HG02885 (cell line): Measurements from ENCODE around the gene FNTB.

Source experiments
- ATAC-seq: cut with Tn5 transposase; IDR thresholded peaks from one replicate; pipeline ENCODE4 v1.9.1; 2021; ENCODE audit warnings: mild to moderate bottlenecking; ENCODE audit not compliant: unreplicated experiment, poor library complexity

The FNTB gene

DNA sequence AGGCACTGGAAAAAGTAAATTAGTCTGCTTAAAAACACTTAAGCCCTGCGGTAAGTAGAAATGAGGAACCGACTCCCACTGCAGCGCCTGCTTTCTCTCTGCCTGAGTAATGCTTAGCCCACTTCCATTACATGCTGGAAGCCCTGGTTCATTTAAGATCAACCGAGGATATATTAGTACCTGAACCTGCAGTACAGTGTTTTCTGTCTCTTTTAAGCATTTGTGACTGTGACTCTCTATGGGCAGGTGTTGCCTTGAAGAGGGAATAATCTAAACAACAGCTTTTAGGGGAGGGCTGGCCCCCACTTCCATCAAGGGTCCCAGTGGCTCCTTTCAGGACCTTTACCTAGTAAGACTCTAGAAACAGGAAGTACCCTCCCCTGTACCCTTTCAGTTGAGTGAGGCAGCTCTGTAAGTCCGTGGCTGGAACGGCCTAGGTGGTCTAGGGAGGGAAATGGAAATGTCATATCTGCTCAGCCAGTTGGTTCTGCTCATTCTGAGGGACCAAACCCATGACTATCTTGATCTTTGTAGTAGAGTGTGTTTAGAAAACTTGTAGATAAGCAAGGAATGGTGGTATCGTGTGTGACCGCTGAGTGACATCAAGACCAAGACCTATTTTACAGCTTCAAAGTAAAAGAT lies 56.2 kb downstream of the FNTB start:
- peak; percentile 59 for ATAC-seq

DNA sequence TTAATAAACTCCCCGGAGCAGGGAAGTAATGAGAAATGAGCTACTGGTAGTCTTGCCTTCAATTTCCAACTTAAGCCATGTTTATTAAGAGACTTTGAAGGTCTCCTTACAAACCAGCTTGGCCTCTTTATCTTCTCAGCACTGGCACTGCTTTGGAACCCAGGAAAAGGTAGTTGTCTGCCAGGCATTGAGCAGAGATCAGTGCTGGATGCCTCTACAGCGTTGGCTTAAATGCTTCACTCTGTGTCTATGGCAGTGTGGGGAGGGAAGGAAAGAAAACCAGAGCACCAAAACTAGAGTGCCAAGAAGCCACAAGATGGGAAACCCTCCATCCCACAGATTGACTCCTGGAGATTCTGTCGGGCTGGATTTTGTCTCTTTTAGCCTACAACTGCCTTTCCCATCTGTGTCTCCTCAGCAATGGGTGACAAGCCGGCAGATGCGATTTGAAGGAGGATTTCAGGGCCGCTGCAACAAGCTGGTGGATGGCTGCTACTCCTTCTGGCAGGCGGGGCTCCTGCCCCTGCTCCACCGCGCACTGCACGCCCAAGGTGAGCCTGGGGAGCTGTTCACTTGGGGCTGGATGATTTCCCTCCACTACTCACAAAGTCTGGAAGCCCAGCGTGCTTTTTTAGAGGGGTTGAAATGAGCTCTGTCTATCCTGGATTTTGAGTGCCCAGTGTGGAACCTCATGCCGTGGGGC lies 57.3 kb downstream of the FNTB start:
- ATAC-seq = no peak

DNA sequence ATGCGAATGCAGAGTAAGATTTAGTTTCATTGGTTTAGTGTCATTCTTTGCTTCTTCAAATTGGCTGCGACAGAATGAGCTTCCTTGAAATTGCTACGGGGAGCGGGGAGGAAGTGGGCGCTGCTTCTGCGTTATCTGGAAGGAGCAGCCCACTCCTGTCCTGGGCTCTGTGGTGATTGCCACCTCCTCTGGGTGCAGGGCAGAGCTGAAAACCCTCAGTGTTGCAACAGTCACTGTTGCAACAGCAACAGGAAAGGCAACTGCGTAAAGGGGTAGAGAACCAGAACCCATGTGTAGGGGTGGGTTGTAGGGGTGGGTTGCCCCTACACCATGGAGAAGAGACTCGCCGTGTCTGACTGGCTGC lies 57.9 kb downstream of the FNTB start:
- ATAC-seq = no peak

DNA sequence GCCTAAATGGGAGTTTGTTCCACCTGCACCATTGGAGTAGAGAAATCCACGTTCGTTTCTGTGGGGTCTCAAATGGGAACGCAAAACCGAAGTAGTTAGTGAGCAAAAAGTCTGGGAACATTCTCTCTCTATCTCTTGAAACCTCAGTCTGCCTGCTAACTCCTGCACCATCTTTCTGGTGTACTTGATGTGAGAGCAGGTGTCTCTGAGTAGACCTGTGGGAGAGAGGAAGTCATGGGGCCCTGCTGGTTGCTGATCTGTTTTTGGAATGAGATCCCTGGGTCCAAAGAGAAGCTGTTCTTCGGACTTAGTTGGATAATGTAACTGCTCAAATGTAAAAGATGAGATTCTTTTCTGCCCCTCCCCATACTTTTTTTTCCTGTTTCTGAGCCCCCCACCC lies 58.3 kb downstream of the FNTB start:
- no peak for ATAC-seq

DNA sequence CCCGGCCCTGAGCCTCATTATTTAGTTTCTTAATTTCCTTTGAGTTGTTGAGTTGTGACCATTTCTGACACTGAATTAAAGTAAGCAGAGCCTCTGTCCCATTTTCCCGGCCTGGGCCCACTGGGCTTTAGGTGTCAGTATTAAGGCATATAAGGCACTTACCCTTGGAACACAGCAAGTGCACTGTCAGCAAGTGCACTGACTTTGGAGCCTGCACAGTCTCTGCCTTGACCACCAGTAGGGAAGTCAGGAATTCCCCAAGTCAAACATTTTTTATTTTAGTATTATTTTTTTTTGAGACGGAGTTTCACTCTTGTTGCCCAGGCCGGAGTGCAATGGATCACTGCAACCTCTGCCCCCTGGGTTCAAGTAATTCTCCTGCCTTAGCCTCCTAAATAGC lies 59.0 kb downstream of the FNTB start:
- no peak for ATAC-seq

DNA sequence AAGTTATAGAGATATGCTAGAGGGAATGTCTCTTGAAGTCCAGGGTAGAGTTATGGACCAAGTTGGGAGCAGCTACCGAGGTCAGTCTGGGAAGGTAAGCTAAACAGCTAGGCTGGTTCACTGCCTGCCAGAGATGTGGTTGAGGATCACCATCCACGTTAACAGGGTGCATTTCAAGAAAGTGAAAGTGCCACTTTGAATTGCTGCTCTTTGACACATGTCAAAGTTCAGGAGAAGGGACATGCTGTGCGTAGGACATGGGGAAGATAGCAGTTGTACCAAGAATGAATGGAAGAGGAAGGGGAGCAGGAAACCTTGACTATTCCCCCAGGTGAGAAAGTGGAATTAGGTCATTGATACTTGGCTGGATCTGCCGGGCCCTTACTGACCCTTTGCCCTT lies 66.1 kb downstream of the FNTB start:
- ATAC-seq = no peak

DNA sequence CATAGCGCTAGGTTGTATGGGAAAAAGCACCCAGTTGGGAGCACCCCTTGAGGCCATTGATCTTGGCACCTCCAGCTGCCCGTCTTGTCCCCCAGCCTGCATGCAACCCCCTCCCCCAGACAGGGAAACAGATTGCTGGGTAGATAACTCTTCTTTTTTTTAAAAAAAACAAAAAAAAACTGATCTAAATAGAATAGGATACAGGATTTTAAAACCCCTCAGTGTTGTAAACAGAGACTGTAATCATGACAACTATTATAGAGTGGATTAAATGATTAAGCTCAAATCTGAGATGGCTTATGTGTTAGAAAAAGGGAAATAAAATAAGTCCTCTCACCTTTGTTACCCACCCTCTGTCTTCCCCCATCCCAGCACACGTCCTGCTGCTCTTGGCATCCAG lies 66.8 kb downstream of the FNTB start:
- no peak for ATAC-seq

DNA sequence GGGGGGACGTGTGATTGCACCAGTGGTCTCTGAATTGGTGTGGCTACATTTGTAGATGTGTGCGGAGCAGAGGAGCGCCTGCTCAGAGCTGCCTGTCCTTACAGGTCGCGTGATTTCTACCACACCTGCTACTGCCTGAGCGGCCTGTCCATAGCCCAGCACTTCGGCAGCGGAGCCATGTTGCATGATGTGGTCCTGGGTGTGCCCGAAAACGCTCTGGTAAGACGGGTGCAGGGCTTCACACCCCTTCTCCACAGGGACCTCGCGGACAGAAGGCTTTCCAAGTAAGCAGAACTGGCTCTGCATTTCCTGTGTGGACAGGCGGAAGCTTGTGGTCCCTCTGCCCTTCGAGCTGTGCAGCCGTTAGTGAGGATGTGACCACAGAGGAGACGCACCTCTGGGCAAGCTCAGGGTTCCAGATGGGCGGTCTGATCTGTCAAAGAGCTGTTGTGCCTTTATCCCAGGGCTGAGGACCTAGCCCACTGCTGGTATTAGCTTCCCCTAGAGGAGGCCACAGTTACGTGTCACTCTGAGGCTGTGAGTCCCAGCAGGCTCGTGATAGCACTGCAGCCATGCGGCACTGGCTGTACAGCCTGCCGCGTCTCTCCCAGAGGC lies 67.9 kb downstream of the FNTB start:
- ATAC-seq = no peak

DNA sequence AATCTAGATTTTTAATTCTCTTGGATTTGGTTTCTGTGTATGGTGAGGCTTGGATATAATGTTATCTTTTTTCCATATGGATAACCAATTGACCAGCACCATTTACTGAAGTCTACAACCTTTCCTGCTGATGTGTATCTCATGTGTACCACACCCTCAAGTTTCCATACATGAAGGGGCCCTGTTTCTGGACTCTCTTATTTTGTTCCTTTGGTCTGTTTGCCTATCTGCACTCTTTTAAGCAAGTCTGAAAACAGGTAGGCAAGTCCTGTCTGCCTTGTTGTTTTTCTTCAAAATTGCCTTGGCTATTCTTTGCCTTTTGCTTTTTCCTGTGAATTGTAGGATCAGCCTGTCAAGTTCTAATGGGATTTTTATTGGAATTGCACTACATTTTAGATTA lies 71.0 kb downstream of the FNTB start:
- no peak for ATAC-seq

DNA sequence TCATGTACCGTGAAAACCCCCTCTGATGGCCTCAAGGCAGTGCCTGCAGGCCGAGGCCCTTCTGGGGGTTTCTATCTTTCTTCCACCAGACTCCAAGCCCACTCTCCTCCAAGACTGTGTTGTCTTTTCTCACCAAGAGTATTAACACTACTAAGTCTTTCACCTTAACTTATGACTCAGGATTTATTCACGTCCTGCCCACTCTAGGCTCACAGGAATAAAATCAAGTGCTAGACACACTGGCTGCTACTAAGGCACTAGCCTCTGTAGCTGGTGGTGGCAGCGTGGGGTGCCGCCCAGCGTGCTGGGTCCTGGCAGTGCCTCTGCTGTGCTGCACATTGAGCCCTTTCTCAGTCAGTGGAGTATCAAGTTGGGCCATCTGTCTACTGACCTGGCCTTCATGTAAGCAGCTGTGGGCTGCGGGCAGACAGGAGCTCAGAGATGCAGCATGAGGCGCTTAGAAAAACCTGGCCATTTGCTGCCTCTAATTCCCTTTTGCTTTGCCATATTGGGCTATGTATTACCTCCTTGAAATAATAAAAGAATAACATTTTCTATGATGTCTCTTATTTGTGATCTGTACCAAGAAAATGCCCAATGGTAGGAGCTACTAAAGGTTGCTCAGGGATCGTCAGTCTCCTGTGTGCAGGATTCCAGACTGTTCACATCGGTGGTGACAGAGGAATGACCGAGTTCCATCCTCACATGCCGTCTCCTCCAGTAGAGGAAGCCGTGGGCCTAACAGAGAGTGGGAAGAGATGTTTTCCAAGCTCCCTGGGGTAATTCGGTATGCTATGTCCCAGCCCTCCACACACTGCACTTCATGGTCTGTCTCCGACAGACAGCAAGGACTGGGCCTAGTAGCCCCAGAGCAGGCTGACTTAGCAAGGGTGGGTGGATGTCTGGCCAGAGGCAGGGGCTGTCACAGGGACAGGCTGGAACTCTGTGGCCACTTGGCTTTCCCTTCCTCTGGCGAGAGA lies 75.7 kb downstream of the FNTB start:
- no peak for ATAC-seq

DNA sequence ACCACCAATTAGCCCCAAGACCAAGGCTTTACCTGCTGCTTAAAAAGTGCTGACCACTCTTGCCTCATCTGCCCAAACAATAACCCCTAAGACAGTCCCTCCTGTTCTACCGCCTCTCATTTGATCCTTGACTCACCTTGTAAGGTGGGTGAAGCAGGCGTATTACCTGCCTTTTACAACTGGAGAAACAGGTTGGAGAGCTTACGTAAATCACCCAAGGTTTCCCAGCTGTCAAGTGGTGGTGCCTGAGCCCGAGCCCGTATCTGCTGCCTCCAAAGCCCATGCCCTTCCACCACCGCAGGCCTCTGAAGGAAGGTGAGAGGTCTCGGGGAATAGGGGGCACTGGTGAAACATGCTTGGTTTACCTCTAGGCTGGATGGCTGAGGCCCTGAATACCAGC lies 79.0 kb downstream of the FNTB start:
- no peak for ATAC-seq

DNA sequence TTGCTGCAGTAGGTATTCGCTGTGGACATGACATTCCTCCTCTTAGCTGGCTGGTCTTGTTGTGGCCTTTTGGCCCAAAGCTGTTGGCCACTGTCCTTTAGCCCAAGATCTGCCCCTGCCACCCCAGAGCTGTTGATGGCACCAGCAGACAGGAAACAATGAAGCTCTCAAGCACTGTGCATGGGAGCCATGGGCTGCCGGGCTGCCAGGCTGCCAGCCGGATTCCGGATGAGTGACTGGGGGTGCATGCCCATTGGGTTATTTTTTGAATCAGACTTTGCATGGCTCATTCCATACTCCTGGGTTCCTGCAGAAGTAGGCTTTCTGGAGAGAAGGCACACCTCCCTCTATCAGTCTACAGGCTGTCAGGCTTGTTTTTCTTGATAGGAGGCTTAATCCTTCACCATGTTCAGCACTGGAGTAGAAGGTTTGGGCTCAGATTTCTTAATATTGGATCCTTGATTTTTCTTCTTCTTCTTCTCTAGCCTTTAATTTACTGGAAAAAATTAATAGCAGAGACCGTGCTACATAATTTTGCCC lies 83.2 kb downstream of the FNTB start:
- no peak for ATAC-seq

DNA sequence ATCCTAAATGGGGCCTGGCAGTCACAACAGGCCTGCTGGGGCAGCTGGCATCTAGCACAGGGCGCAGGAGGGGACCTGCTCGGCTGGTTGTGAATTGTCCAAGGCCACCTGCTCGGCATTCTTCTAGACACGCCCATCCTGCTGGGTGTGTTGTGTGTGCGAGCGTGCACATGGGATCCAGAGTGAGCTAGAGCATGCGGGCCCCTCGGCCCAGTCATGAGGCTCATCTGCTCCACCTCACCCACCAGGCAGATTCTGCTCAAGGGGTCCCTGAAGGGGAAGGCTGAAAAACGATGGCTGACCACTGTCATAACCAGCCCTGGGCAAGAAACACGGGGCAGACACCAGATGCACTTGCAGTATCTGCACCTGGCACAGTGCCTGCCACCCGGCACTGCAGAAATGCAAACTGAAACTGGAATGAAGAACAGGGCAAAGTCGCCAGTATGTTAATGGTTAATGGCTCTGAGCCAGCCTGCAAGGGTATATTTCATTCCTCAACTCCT lies 83.8 kb downstream of the FNTB start:
- no peak for ATAC-seq

DNA sequence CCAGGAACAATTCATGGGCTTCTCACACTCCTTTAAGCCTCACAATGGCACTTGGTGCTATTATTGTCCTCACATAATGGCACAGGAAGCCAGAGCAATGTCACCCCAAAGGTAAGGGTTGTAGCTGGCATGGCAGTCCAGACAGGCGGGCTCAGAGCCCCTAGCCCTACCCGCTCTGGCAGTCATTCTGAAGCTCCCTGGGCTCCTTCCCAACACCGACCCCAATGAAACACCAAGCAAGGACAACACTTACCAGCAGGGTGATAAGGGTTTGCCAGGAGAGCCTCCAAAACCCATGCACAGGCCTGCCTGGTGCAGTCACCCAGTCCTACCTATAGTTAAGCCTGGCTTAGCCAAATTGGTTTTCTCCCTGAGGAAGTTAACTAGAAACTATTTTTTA lies 84.8 kb downstream of the FNTB start:
- ATAC-seq = no peak

DNA sequence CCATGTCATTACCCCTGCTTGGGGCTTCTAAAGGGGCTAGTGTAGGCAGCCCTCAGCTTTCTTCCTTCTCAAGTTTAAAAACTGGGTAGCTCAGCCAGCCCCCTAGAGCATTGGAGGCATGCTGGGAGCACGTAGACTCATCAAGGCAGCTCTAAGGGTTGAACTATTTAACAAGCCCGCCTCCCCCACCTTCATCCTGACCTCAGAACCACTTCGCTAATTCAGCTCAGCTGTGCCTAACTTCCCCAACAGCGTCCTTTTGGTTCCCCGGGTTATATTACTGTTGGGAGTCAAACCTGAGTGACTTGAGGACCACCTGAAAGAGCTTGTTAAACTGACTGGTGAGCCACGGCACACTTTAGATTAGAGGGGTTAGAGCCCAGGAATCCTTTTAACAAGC lies 85.6 kb downstream of the FNTB start:
- no peak for ATAC-seq

DNA sequence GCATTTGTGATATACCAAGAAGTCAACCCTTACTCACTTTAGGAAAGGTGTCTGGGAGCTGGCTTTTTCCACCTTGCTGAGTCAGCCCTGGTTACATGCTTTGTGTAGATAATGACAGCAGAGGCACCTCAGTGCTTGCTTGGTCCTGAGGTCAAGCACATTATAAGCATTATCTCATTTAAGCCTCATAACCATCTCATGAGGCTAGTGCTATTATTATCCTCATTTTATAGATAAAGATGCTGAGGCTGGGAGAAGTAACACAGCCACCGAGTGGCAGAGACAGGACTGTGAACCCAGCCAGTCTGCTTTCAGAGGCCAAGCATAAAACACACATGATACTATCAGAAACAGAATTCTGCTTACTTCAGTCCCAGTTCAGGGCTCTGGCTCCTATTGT lies 86.2 kb downstream of the FNTB start:
- ATAC-seq = no peak

DNA sequence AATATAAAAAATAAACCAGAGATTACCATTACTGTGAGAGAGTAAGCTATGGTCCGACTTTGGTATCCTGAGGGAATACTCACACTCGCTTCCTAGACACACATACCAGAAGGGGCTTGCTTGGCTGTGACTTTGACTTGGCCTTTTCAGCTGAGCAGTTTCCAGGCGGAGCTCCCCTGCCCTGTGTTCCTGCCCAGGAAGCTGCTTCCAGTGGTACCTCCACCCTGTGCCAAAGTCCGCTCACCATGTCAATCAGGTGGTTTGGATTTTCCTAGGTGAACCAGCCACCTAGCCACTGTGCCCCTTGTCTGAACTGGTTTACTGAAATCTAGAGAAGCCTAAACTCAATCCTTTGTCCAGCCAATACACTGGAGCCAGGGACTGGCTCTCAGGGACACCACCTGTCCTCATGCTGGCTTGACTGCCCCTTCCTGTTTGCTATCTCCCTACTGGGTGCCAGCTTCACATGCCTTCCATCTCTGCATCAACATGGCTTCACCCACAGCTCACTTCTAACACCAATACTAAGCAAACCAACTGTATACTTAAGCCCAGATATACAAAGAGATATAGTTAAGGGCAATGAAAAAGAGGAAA lies 87.0 kb downstream of the FNTB start:
- no peak for ATAC-seq

DNA sequence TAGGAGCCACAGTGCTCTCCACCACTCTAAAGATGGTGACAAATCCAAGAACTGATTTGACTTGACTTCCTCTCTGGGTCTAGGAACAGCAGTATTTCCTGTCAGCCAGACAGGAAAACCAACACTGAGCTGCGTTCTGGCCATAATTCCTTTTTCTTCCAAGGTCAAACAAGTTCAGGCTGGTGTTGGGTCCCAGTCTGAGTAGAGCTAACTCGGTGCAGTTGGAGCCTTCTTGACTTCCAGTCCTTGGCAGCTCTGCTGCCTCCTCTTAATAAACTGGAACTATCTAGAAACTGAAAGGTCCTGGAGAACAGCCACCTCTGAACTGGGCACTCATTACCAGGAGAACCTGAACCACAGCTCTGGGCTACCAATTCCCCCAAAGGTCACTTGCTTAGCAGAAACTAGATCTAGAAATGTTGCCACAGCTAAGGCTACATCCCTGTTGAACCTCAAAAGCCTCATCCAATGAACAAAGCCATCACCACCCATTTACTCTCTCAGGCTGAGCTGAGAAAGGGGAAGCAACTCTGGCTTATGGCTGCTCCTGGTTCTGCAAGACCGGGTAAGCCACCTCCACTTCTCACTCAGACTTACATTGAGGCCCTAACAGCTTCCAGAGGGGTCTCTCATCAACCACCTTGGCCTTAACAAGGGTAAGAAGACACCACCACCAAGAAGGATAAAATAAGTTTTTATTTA lies 87.9 kb downstream of the FNTB start:
- no peak for ATAC-seq

DNA sequence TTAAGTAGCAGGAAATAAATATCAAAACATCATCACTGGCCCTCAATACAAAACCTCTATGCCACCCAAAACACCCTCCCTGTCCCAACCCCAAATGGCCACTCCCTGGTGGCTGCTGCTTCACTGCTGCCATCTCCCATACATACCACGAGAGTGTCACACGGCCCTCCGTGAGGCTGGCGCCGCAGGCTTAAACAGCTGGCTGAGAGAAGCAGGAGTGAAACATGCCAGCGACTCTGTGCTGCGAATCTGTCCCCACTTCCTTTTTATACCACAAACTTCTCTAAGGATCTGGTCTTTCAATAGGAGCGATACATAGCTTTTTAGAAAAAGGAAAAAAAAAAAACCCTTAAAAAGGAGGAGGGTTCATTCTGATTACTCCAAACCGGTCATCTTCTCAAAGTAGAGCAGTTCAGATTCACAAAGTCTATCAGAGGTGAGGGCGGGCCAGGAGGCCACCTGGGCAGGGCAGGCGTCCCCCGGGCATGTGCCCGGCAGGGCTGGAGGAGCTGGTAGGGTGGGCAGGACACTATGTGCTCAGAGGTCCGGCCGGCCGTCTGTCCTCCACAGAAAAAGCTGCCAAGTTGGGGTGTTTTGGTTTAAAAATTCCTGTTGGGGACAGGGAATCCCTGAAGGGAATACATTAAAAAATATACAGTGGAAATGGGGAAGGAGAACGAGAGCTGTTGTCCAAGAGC lies 89.1 kb downstream of the FNTB start:
- ATAC-seq = no peak
